Muscle of arm (tissue), 12 donors: ENCODE data around the gene DTHD1. TPM values are rescaled to one million over a fixed set of nuclear protein-coding genes. Genes with fewer than 3 reads are reported as not detected.

Source experiments
- DNase-seq: peaks from one replicate; pipeline ENCODE4 v3.0.0-alpha.2; 2013
- polyA plus RNA-seq, 12 donors: library from polyadenylated mRNA; unstranded; fragments of 120-200 nt; gene quantifications; one replicate each; pipeline ENCODE4 v1.2.1, GENCODE V29; 2013; ENCODE audit not compliant: insufficient read length in 12 of 12

DTHD1 gene
- polyA plus RNA-seq, 12 donors: 0.06 TPM; not detected in 11

DNA sequence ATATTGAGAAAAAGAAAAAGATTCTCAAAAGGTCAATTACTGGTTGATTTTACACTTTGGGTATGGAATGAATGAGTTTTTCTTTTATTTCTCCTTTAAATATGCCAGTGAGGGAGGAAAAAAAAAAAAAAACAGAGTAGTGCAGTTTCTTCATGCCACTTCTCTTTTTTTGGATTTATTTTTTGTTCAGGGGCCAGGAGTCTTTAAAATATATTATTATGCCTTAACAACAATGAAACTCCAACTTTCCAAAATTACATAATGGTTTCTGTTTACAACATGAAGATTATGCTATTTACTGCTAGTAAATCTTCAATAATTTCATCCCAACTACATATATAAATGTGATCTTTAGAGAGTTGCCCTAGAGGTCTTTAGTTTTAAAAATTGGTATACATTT lies 31.9 kb downstream of the DTHD1 start:
- DNase-seq: no peak

DNA sequence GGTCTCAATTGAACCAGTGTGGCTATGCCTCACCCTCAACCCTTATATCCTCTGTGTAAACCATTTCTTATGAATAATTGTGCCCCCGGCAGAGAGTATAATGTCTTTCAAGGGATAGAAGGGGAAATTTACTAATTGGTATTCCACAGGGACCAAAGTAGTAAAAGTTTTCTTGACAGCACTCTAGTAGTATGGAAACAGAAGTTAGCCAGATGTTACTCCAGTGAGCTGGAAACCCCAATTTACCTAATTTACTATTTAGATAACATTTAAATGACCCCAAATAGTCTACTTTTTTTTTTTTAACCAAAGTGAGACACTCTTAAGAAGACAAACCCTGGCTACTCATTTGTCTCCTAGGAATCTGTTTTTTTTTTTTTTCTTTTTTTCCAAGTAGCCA lies 32.3 kb downstream of the DTHD1 start:
- no peak for DNase-seq

GRCh38 chr4:36316607-36317006 lies 35.2 kb downstream of the DTHD1 start:
- DNase-seq: no peak

DNA sequence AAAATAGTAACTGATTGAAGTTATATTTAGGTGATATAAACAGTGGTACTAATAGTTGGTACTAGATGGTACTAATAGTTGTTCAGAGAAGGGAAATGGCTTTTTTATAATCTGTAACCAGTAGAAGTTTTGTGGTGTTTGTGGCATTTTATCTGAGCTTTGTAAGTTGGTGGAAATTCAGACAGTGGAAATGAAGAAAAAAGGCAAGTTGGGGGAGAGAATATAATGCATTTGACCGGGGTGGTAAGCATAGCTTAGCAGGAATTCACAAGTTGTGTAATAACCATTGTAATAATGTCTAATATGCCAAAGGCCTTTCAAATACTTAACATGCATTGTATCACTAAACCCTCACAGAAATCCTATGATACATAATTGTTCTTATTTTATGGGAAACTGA lies 36.3 kb downstream of the DTHD1 start:
- no peak for DNase-seq

DNA sequence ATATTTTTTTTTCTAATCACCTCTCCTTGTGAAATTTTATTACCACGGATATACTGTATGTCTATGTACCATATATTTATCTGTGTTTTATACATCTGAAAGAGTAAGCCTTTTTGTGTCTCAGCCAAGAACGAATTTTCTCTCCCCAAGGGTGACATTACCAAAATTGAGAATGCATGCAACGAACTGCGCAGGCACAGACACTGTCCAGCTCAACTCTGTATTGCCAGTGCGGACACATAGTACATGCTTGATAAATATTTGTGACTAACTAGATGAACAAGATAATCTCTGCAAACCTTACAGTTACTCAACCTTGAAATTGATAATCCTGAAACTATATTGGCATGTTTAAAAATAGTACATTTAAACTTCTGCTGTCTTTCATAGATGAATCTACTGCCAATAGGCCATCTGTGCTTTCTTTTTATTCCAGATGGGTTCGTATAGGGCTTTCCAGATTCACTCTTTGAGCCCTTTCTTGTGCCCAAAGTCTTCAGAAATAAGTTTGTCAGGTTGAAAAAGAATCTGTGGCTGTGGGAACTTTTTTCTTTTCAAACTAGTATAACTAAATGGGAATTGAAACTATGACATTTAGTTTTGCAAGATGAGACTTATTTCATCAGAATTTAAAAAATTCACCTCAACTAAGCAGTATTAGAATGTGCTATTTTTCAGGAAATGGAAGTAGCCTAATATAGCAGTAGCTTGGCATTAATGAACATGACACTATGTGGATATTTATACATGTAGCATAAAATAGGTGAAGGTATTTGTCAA lies 38.9 kb downstream of the DTHD1 start:
- DNase-seq: no peak

DNA sequence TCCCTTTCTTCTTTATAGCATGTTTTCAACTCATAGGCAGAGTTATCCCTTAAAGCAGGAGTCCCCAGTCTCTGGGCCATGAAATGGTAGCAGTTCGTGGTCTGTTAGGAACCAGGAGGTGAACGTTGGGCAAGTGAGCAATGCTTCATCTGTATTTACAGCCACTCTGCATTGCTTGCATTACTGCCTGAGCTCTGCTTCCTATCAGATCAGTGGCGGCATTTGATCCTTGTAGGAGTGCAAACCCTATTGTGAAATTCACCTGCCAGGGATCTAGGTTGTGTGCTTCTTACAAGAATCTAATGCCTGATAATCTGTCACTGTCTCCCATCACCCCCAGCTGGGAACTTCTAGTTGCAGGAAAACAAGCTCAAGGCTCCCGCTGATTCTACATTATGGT lies 39.8 kb downstream of the DTHD1 start:
- DNase-seq: no peak

GRCh38 chr4:36322921-36323354 lies 41.5 kb downstream of the DTHD1 start:
- DNase-seq: no peak

- DNase-seq: no peak
These were observed 42.5 kb downstream of the DTHD1 start for GRCh38 chr4:36323816-36324419.

- no peak for DNase-seq
These were observed 43.4 kb downstream of the DTHD1 start for GRCh38 chr4:36324808-36325207.

- no peak for DNase-seq
These were observed 44.1 kb downstream of the DTHD1 start for GRCh38 chr4:36325499-36325898.

DNA sequence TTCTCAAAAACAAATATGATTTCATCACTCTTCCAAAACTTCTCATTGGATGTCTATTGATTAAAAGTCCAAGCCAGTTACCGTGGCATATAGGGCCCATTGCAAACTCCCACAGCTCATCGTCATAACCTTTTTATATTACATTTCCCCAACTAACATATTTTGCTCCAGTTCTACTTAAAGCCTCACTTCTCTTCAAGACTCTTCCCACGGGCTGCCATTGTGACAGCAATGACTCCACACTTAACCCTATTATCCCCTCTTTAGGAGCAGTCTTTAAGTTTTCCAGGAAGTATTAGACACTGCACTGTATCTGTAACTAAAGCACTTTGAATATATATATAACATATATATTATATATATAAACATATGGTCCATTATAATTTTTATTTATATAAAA lies 44.5 kb downstream of the DTHD1 start:
- no peak for DNase-seq

- no peak for DNase-seq
These were observed 45.1 kb downstream of the DTHD1 start for GRCh38 chr4:36326476-36327029.

DNA sequence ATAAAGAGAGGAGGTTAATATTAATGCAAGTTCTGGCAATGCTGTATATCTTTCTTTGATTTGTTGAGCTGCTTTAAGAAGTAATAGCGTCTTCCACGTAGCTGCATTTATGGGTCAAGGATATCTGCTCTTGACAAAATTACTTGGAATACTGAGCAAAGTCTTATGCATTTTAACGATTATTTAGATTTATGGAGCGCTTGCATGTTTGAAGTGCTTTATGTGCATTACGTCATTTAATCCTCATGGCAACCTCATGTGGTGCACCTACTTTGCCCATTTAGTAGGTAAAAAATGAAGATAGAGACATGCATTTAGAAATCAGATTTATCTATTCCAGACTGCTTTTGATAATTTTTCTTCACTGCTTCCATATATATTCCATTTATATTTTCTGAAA lies 46.0 kb downstream of the DTHD1 start:
- DNase-seq: no peak

GRCh38 chr4:36328130-36328529 lies 46.7 kb downstream of the DTHD1 start:
- no peak for DNase-seq

DNA sequence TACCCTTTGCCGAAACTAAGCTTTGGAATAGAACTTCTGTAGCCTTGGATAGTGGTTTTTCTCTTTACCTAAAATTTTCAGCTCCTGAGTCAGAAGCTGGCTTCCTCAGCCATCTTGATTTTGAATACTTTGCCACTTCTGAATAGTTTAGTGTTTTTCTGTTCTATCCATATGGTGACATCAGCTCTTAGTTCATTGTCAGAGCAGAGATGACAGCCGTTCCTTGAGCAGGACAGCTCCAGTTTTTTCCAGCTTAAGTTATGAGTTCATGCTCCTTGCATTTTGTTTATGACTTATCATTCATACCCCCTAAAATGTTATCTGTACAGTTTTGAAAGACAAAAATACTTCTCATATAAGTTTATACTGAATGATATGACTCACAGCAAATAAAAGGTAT lies 47.8 kb downstream of the DTHD1 start:
- DNase-seq: no peak

DNA sequence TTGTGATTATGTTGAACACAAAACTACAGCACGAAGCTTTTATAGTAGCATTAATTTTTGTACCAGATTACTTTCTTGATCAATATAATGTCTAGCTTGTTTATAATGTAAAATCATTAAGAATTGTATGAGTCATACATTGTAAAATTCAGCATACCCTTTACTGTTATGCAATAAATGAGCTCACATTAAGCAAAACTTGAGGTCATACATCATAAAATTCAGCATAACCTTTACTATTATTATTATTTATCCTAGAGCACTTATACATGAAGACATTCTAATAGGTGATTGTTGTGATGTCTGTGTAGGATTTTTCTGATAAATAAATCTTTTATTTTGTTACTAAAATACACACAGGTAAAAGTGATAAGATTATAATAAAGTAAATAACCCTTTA lies 49.4 kb downstream of the DTHD1 start:
- no peak for DNase-seq

- DNase-seq: no peak
These were observed 50.8 kb downstream of the DTHD1 start for GRCh38 chr4:36332023-36332781.

DNA sequence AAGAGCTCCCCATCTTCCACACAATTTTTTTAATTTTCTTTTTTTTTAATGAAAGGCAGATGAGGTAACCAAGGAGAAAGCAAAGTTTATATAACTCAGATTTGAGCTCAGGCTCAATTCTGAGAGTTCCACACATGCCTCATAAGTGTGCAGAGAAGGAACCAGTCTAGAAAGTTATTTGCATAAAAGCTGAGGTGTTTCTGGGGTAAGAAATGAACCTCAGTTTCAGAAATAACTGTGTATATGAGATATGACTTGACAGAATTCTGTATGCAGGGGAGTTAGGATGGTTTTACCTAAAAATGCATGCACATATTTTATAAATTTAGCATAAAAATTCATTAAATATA lies 51.3 kb downstream of the DTHD1 start:
- no peak for DNase-seq

DNA sequence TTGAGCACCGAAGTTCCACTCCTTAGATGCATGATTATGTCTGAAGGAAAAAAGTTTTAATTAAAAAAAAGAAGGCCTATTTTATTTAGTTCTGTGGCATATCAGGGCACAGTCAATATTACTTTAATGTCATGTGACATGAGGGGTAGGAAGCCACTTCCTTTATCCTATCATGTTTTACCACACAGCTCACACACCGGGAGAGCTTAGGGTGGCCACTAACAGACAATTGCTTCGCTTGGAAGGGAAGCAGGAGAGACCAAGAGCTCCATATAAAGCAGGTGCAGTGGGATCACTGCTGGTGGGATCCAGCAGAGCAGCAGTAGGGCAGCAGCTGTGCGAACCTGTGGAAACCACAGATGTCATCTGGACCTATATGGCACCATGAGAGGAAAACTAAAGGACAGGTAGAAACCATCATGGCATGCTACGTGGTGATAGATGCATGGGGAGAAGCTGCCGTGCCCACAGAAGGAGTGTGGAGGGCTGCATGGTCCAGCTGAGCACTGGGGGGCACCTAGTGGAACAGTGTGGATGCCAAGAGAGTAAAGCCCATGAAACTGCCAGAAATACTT lies 52.0 kb downstream of the DTHD1 start:
- DNase-seq: no peak

DNA sequence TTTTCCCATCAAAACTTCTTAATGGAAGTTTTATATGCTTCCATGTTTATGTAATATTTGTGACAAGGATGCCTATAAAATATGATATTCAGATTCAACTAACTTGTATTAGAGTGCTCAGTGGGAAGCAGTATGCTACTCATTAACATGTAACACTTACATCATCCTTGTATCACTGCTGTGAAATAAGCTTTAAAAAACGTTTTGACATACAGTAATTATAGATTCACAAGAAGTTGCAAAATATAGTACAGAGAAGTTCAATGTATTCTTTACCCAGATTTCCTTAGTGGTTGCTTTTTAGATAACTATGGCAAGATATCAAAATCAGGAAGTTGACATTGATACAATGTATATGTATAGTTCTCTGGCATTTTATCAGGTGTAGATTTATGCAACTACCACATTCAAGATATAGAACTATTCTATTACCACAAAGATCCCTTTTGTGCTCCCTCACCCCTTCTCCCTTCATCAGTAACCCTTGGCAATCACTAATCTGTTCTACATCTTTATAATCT lies 56.3 kb downstream of the DTHD1 start:
- DNase-seq: no peak

DNA sequence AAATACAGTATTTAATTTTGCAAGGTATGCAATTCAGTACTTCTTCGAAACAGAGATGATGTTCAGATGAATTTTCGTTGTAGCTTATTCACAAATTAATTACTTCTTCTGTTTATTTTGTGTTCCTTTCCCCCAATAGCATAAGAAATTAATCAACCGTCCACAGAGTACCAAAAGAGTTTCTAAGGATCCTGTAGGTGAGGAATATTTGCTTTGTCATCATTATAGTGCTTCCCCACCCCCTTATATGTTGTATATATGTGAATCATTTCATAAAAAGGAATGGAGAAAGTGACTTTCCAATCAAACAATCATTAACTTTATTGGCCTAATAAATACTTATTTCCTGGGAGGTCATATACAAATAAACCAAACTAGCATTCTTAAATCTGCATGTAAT lies 57.6 kb downstream of the DTHD1 start:
- no peak for DNase-seq

GRCh38 chr4:36341936-36342335 lies 60.5 kb downstream of the DTHD1 start:
- DNase-seq: no peak
